K562 (cell line): ENCODE measurements around the gene UBA1. TPM values are rescaled to one million over a fixed set of nuclear protein-coding genes. Genes with fewer than 3 reads are reported as not detected.

ENCODE experiments used
- ATF1 ChIP-seq, 2 experiments: fragments of 450-650 bp in 1 of 2; IDR thresholded peaks; 2 replicates each; pipeline ENCODE4 v1.6.1; 2016; ENCODE audit warnings: missing compliant biosample characterization in 1 of 2, missing genetic modification characterization in 1 of 2
- CHD4 ChIP-seq: fragments of 200-600 bp; sonication (generic); IDR thresholded peaks from 3 replicates; pipeline ENCODE4 v1.6.1; 2012; ENCODE audit warnings: low read depth, mild to moderate bottlenecking, mixed read lengths, low read length, inconsistent platforms; ENCODE audit not compliant: insufficient read depth, insufficient replicate concordance, poor library complexity, severe bottlenecking
- DPF2 ChIP-seq: fragments of 450-650 bp; IDR thresholded peaks from 2 replicates; pipeline ENCODE4 v1.6.1; 2016
- ILF3 ChIP-seq: fragments of 450-650 bp; IDR thresholded peaks from 2 replicates; pipeline ENCODE4 v1.6.1; 2018; ENCODE audit warnings: antibody characterized with exemption, mild to moderate bottlenecking, moderate library complexity, borderline replicate concordance
- KHSRP ChIP-seq: fragments of 450-650 bp; IDR thresholded peaks from 2 replicates; pipeline ENCODE4 v1.6.1; 2017
- NFXL1 ChIP-seq: fragments of 450-650 bp; formaldehyde crosslinking; IDR thresholded peaks from 2 replicates; pipeline ENCODE4 v1.4.0; 2021; ENCODE audit warnings: mild to moderate bottlenecking
- NRF1 ChIP-seq, 2 experiments: fragments of 450-650 bp; IDR thresholded peaks in 1 of 2; conservative IDR thresholded peaks in 1 of 2; 2 replicates each; pipeline ENCODE4 v1.6.1; 2014; ENCODE audit warnings: mild to moderate bottlenecking in 2 of 2
- RBM17 ChIP-seq: fragments of 200-400 bp; formaldehyde crosslinking; IDR thresholded peaks from 2 replicates; pipeline ENCODE4 v1.6.1; 2017; ENCODE audit warnings: low read depth, mild to moderate bottlenecking, low read length, borderline replicate concordance
- SIN3A ChIP-seq, 2 experiments: fragments of 150-350 bp in 1 of 2; IDR thresholded peaks; 2 replicates each; pipeline ENCODE4 v1.6.1; 2011 to 2016; ENCODE audit warnings: borderline replicate concordance in 2 of 2, low read depth in 2 of 2, low read length in 2 of 2, mild to moderate bottlenecking in 2 of 2, moderate library complexity in 2 of 2; ENCODE audit not compliant: control insufficient read depth in 1 of 2
- SMARCC2 ChIP-seq: fragments of 450-650 bp; IDR thresholded peaks from 2 replicates; pipeline ENCODE4 v1.6.1; 2017; ENCODE audit warnings: antibody characterized with exemption, moderate library complexity, mild to moderate bottlenecking, low read depth
- SP1 ChIP-seq: sonication (generic); formaldehyde crosslinking; IDR thresholded peaks from 2 replicates; pipeline ENCODE4 v1.8.1; 2022; ENCODE audit warnings: mild to moderate bottlenecking, missing genetic modification reagents
- ZNF584 ChIP-seq: fragments of 200-800 bp; sonication (Bioruptor generic); IDR thresholded peaks from 2 replicates; pipeline ENCODE4 v1.6.1; 2016; ENCODE audit warnings: low read depth, mild to moderate bottlenecking, missing genetic modification characterization, missing compliant biosample characterization
- ZNF79 ChIP-seq: fragments of 250-450 bp; sonication (Bioruptor Pico); IDR thresholded peaks from 2 replicates; pipeline ENCODE4 v1.4.0; 2020; ENCODE audit warnings: low read depth, mild to moderate bottlenecking, moderate library complexity
- polyA plus RNA-seq, 8 experiments: library from polyadenylated mRNA; depleted of rRNA in 4 of 8; stranded (reverse) in 5 of 8; unstranded in 3 of 8; fragments of >200 nt; fragmentation: Nextera tagmentation in 2 of 8; fragmentation: Illumina TruSeq in 1 of 8; extraction: Ambion mirVana in 2 of 8; extraction: Trizol in 1 of 8; gene quantifications; 2 replicates each; pipeline versions ENCODE4 v1.2.1 to v1.2.3, GENCODE V29; 2011 to 2014; ENCODE audit warnings: inconsistent platforms in 1 of 8, missing spikeins in 1 of 8
- total RNA-seq, 7 experiments: library from RNA; depleted of rRNA in 6 of 7; stranded (reverse); fragments of >200 nt in 6 of 7; fragmentation: Illumina TruSeq in 2 of 7; extraction: Trizol in 2 of 7; gene quantifications; 2 replicates each; pipeline versions ENCODE4 v1.2.1 to v1.2.3, GENCODE V29; 2011 to 2021; ENCODE audit warnings: low replicate concordance in 1 of 7
- TF ChIP-seq, protein P1 (sequence below): fragments of 450-650 bp; IDR thresholded peaks from 2 replicates; pipeline ENCODE4 v1.6.1; 2016; ENCODE audit warnings: antibody characterized with exemption
- TF ChIP-seq, protein P2 (sequence below), 2 experiments: IDR thresholded peaks in 1 of 2; conservative IDR thresholded peaks in 1 of 2; 2 replicates each; pipeline ENCODE4 v1.6.1; 2016; ENCODE audit warnings: low read depth in 2 of 2, mild to moderate bottlenecking in 1 of 2, missing compliant biosample characterization in 1 of 2, missing genetic modification characterization in 1 of 2, moderate library complexity in 1 of 2
- TF ChIP-seq, protein P3 (sequence below): fragments of 450-650 bp; IDR thresholded peaks from 2 replicates; pipeline ENCODE4 v1.6.1; 2016
- TF ChIP-seq, protein P4 (sequence below): fragments of 200-800 bp; sonication (Bioruptor generic); IDR thresholded peaks from 2 replicates; pipeline ENCODE4 v1.6.1; 2017; ENCODE audit warnings: missing genetic modification characterization, missing compliant biosample characterization
- TF ChIP-seq, protein P5 (sequence below): conservative IDR thresholded peaks from 2 replicates; pipeline ENCODE4 v1.6.1; 2011; ENCODE audit warnings: low read depth, mild to moderate bottlenecking, low read length; ENCODE audit not compliant: control insufficient read depth

Gene UBA1
- total and polyA plus RNA-seq, 9 of the 15 experiments (the other 6 are each of a cell fraction or from before 2014, with no cell fraction given) = 32.0 to 174 (median 93.6) TPM

DNA sequence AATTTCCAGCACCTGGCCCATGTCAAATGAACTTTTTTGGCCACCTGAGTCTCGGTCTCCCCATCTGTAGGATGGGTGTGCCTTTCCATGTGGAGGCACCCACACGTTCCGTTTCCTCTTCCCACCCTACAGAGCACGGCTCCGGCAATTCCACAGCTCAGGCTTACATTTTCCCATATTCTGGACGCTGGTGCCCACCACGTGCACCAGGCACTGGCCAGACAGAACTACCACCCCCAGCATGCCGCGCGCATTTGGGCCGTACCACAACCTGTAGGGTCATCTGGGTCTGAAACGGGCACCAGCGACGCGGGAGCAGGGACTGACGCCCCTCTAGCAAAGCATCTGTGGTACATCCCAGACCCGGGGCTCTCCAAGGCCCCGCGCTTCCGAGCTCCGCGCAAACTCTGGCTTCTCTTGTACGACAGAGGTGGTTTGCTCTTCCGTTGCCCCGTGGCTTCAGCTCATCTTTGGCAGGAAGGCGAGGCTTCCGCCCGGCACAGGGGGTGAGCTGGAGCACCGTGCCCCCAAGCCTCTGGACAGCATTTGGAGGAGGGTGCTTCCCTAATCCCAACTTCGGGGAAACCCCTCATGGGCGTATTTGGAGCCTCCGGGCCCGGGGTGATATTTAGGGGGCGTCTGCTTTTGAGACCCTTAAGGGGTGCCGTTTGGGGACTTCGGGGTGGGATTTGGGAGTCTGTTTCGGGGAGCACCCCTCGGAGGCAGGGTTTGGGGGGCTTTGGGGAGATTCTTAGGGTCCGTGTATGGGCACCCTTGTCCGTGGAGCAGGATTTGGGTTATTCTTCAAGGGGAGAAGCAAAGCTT, 3.0 kb upstream of the UBA1 start (continued):
- TF ChIP-seq, protein P1, sequence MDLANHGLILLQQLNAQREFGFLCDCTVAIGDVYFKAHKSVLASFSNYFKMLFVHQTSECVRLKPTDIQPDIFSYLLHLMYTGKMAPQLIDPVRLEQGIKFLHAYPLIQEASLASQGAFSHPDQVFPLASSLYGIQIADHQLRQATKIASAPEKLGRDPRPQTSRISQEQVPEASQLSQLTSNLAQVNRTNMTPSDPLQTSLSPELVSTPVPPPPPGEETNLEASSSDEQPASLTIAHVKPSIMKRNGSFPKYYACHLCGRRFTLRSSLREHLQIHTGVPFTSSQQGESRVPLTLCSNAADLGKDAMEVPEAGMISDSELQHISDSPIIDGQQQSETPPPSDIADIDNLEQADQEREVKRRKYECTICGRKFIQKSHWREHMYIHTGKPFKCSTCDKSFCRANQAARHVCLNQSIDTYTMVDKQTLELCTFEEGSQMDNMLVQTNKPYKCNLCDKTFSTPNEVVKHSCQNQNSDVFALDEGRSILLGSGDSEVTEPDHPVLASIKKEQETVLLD = 0 out of 2 replicates have a peak, but pooled peaks have one; percentile 22
- TF ChIP-seq ATF1 (CRISPR knock-in tag; IDR thresholded peaks at IDR 0.05) (no peak), ATF1 (tag; IDR thresholded peaks at IDR 0.05) (0 out of 2 replicates have a peak, but pooled peaks have one; percentile 14), DPF2 (no peak), CHD4 (no peak), NRF1 (conservative IDR thresholded peaks at IDR 0.05 in 1 of 2, IDR thresholded peaks at IDR 0.05 in 1 of 2) (peak; percentile 69 to 76), KHSRP (no peak), ILF3 (no peak), ZNF584 (CRISPR knock-in tag) (no peak), ZNF79 (no peak), SP1 (CRISPR knock-in tag) (no peak), SIN3A (IDR thresholded peaks at IDR 0.05; ENCODE audit: borderline replicate concordance in 2 of 2, control insufficient read depth in 1 of 2, low read depth in 2 of 2, low read length in 2 of 2) (no peak), NFXL1 (CRISPR knock-in tag) (no peak), SMARCC2 (no peak), RBM17 (no peak)
- TF ChIP-seq, protein P2, sequence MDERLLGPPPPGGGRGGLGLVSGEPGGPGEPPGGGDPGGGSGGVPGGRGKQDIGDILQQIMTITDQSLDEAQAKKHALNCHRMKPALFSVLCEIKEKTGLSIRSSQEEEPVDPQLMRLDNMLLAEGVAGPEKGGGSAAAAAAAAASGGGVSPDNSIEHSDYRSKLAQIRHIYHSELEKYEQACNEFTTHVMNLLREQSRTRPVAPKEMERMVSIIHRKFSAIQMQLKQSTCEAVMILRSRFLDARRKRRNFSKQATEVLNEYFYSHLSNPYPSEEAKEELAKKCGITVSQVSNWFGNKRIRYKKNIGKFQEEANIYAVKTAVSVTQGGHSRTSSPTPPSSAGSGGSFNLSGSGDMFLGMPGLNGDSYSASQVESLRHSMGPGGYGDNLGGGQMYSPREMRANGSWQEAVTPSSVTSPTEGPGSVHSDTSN (CRISPR knock-in tag; IDR thresholded peaks at IDR 0.05; ENCODE audit: low read depth) = no peak
- TF ChIP-seq, protein P2 (tag; conservative IDR thresholded peaks at IDR 0.05; ENCODE audit: low read depth) = no peak
- TF ChIP-seq, protein P3, sequence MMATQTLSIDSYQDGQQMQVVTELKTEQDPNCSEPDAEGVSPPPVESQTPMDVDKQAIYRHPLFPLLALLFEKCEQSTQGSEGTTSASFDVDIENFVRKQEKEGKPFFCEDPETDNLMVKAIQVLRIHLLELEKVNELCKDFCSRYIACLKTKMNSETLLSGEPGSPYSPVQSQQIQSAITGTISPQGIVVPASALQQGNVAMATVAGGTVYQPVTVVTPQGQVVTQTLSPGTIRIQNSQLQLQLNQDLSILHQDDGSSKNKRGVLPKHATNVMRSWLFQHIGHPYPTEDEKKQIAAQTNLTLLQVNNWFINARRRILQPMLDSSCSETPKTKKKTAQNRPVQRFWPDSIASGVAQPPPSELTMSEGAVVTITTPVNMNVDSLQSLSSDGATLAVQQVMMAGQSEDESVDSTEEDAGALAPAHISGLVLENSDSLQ = no peak
- TF ChIP-seq, protein P4, sequence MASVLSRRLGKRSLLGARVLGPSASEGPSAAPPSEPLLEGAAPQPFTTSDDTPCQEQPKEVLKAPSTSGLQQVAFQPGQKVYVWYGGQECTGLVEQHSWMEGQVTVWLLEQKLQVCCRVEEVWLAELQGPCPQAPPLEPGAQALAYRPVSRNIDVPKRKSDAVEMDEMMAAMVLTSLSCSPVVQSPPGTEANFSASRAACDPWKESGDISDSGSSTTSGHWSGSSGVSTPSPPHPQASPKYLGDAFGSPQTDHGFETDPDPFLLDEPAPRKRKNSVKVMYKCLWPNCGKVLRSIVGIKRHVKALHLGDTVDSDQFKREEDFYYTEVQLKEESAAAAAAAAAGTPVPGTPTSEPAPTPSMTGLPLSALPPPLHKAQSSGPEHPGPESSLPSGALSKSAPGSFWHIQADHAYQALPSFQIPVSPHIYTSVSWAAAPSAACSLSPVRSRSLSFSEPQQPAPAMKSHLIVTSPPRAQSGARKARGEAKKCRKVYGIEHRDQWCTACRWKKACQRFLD (CRISPR knock-in tag) = no peak
- TF ChIP-seq, protein P5, sequence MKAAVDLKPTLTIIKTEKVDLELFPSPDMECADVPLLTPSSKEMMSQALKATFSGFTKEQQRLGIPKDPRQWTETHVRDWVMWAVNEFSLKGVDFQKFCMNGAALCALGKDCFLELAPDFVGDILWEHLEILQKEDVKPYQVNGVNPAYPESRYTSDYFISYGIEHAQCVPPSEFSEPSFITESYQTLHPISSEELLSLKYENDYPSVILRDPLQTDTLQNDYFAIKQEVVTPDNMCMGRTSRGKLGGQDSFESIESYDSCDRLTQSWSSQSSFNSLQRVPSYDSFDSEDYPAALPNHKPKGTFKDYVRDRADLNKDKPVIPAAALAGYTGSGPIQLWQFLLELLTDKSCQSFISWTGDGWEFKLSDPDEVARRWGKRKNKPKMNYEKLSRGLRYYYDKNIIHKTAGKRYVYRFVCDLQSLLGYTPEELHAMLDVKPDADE = peak; percentile 62; the same call in 1 of the 2 replicates
